ENCODE measurements around the gene XPO4. TPM values are rescaled to one million over a fixed set of nuclear protein-coding genes. Genes with fewer than 3 reads are reported as not detected.
A peak's percentile ranks its signal among the peaks of the same experiment; 100 is the strongest.

XPO4 gene
- total RNA-seq, 4 donors from 2014 or later: 17.1 to 24.9 (median 18.6) TPM

DNA sequence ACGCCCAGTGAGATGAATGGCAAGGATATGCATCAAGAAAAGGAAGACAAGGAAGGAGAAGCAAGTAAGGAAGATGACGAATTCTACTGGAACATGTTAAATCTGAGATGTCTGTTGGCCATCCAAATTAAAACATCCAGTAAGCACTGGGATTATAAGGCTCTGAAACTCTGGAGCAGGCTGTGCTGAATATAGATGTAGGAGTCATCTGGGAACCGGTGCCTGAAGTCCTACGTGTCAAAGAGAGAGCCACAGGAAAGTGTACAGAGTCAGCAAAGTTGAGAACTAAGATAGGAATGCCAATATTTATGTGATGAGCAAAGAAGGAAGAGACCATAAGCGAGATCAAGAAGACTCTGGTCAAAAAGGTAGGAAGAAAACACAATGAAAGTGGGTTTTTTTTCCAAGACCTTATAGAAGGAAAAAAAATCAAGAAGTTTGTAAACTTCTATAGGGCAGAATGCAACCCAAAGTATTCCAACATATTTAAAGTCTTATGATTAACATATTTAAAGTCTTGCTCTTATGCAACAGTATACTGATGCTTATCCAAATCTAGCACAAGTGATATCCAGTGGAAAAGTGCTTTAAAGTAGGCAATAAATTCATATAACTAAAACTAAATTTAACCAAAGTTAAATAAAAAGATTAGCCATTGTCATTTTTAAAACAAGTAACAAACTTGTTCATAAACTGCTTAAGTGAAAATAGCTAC lies 77.6 kb downstream of the XPO4 start:
- WGBS, 2 donors (ENCODE audit: low coverage in 1 of 2): 25 to 33% methylated on average over 5 of the region's 5 CpGs
- Histone ChIP-seq H3K4me1 (peaks cover 4 to 77% (median 16%) of the 10 kb centered on the region in 3 donors), H3K4me3 (no peak overlapping the region), H3K36me3 (no peaks in the 10 kb centered on the region), H3K27ac (peak overlapping the region; percentile 34 to 46 (median 37)), H3K27me3 (no peaks in the 10 kb centered on the region), H3K9me3 (no peaks in the 10 kb centered on the region)
- TF ChIP-seq EP300 (IDR thresholded peaks at IDR 0.05) (no peak), POLR2AphosphoS5 (IDR thresholded peaks at IDR 0.05) (peak; percentile 52)
- ATAC-seq: no peak

DNA sequence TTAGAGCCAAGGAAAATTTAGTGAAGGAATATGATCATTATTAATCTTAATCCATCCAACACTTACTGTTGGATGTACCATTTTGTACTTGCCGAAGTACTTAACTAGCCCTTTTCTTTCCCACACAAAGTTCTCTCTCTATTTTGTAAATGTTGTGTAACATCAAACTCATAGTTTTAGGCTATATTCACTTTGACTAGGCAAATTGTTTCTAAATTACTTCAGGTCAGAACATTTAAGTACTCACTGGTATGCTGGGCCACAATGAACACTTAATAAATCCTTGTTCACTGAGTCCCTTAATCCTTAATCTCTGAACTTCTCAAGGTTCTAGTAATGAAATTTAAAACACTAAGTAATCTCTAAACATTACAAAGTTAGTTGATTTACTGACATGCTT lies 79.5 kb downstream of the XPO4 start:
- no peak for TF ChIP-seq EP300 (IDR thresholded peaks at IDR 0.05)
- TF ChIP-seq, protein P1, sequence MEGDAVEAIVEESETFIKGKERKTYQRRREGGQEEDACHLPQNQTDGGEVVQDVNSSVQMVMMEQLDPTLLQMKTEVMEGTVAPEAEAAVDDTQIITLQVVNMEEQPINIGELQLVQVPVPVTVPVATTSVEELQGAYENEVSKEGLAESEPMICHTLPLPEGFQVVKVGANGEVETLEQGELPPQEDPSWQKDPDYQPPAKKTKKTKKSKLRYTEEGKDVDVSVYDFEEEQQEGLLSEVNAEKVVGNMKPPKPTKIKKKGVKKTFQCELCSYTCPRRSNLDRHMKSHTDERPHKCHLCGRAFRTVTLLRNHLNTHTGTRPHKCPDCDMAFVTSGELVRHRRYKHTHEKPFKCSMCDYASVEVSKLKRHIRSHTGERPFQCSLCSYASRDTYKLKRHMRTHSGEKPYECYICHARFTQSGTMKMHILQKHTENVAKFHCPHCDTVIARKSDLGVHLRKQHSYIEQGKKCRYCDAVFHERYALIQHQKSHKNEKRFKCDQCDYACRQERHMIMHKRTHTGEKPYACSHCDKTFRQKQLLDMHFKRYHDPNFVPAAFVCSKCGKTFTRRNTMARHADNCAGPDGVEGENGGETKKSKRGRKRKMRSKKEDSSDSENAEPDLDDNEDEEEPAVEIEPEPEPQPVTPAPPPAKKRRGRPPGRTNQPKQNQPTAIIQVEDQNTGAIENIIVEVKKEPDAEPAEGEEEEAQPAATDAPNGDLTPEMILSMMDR (IDR thresholded peaks at IDR 0.05): no peak
- peaks cover 4 to 78% (median 15%) of the 10 kb centered on the region in 3 donors for H3K4me1 ChIP-seq
- no peak overlapping the region for H3K4me3 ChIP-seq
- H3K9me3 ChIP-seq: no peaks in the 10 kb centered on the region
- no peaks in the 10 kb centered on the region for H3K27me3 ChIP-seq
- no peaks in the 10 kb centered on the region for H3K36me3 ChIP-seq
- peak overlapping the region in 3 of 4 donors; percentile 43 to 57 (median 51) for H3K27ac ChIP-seq
- no peak for ATAC-seq
- WGBS, 2 donors (ENCODE audit: low coverage in 1 of 2): 27 to 58% methylated on average over 1 of the region's 1 CpG

DNA sequence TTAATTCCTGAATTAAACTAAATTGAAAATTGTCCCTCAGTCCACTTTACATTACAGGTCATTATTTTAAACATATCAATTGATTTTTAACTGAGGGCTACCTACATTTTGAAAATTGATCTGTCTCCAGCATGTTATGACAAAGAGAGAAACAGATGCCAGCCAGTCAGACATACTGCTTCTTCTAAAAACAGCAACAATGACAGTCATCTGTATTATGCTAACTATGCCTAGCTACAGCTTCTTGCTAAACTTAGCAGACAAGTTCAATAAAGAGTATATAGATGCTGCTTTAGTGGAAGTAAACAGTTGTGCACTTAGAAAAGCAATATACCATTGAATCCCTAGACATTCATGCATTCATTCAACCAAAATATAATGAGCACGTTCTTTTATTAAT lies 80.1 kb downstream of the XPO4 start:
- H3K36me3 ChIP-seq: no peaks in the 10 kb centered on the region
- WGBS, 2 donors (ENCODE audit: low coverage in 1 of 2): 30 to 80% methylated on average over 1 of the region's 1 CpG
- TF ChIP-seq EP300 (IDR thresholded peaks at IDR 0.05): no peak
- TF ChIP-seq POLR2A (IDR thresholded peaks at IDR 0.05): no peak
- no peak for TF ChIP-seq POLR2AphosphoS5 (IDR thresholded peaks at IDR 0.05)
- TF ChIP-seq, protein P1 (IDR thresholded peaks at IDR 0.05): no peak
- peak overlapping the region; percentile 43 to 57 (median 52) for H3K27ac ChIP-seq
- no peaks in the 10 kb centered on the region for H3K27me3 ChIP-seq
- peaks cover 4 to 78% (median 15%) of the 10 kb centered on the region in 3 donors for H3K4me1 ChIP-seq
- ATAC-seq: no peak
- H3K4me3 ChIP-seq: no peak overlapping the region
- no peaks in the 10 kb centered on the region for H3K9me3 ChIP-seq

DNA sequence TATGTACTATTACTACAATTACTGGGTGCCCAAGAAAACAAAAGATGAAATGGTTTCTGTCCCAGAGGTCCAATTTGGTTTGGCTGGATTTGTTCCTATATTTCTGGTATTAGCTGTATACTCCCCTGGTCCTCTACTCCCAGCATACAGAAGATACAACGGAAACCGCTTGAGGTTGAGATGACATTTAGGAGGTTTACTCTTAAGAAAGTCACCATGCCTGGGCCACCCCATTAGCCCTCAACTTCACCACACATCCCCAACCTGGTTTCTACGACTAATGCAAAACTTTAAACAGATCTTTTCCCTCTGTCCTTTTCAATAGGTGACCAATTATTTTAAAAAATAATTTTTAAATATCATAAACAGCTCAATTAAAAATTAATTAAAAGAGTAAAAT lies 82.8 kb downstream of the XPO4 start:
- no peak for ATAC-seq
- 82 to 87% methylated on average over 3 of the region's 3 CpGs for WGBS, 2 donors (ENCODE audit: low coverage in 1 of 2)

DNA sequence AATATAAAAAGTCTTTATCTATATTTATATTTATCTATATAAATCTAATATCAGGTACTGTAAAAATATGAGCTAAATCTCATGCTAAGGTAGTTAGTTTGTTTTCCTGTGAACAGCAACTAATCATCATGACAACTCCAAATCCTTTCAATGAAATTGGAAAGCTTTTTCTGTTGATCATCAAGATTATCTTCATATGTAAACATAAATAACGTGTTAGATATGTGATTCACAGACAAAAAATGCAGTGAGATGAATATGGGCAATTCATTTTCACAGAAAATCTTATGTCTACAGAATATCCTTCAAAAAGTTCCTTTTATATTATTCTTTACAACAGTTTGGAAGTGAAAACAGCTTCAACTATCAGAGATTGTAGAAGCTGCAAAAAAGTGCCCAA lies 87.1 kb downstream of the XPO4 start:
- peaks cover 4 to 80% (median 9%) of the 10 kb centered on the region in 3 donors for H3K4me1 ChIP-seq
- no peak for ATAC-seq
- peak overlapping the region; percentile 60 to 85 (median 78) for H3K27ac ChIP-seq
- H3K27me3 ChIP-seq: no peaks in the 10 kb centered on the region
- 0 to 16% methylated on average over 1 of the region's 1 CpG for WGBS, 2 donors (ENCODE audit: low coverage in 1 of 2)
- TF ChIP-seq, protein P1 (IDR thresholded peaks at IDR 0.05): no peak
- TF ChIP-seq EP300 (IDR thresholded peaks at IDR 0.05) (no peak), POLR2A (IDR thresholded peaks at IDR 0.05) (no peak), POLR2AphosphoS5 (IDR thresholded peaks at IDR 0.05) (no peak)
- H3K9me3 ChIP-seq: no peaks in the 10 kb centered on the region
- H3K4me3 ChIP-seq: no peak overlapping the region
- H3K36me3 ChIP-seq: no peaks in the 10 kb centered on the region

More for the DNA sequence above, 82.8 kb downstream of the XPO4 start:
- H3K27me3 ChIP-seq: no peaks in the 10 kb centered on the region
- no peaks in the 10 kb centered on the region for H3K36me3 ChIP-seq
- TF ChIP-seq POLR2AphosphoS5 (IDR thresholded peaks at IDR 0.05) (no peak), POLR2A (IDR thresholded peaks at IDR 0.05) (no peak), EP300 (IDR thresholded peaks at IDR 0.05) (no peak)
- TF ChIP-seq, protein P1 (IDR thresholded peaks at IDR 0.05): no peak
- peak overlapping the region in 3 of 4 donors; percentile 13 to 51 (median 30) for H3K27ac ChIP-seq
- no peak overlapping the region for H3K4me3 ChIP-seq
- peaks cover 5 to 78% (median 11%) of the 10 kb centered on the region in 3 donors for H3K4me1 ChIP-seq
- H3K9me3 ChIP-seq: no peaks in the 10 kb centered on the region

All from gastroesophageal sphincter (tissue), 4 donors.